HEK293 (cell line): ENCODE data around the gene CHGA.

Source experiments
- CTCF ChIA-PET: fragments of 350-600 bp; formaldehyde crosslinking; extraction: SDS; loops from one replicate; lab custom pipeline; 2021; ENCODE audit warnings: antibody characterized with exemption; lab: Yijun Ruan, JAX
- POLR2A ChIA-PET: fragments of 300-600 bp; formaldehyde crosslinking; extraction: SDS; loops from one replicate; lab custom pipeline; 2020; ENCODE audit warnings: antibody characterized with exemption, inconsistent platforms; lab: Yijun Ruan, JAX
- H3K27ac ChIP-seq: fragments of 200-500 bp; sonication (Bioruptor generic); 2 replicates; pipeline ENCODE4 v1.5.1; 2014; ENCODE audit warnings: low read depth, low read length, control low read depth, inconsistent platforms; ENCODE audit errors: extremely low read depth
- H3K36me3 ChIP-seq, 2 experiments: fragments of 200-500 bp in 1 of 2; sonication (Bioruptor generic) in 1 of 2; 1 replicate in 1 of 2; 2 replicates in 1 of 2; pipeline ENCODE4 v1.5.1; 2014 to 2017; ENCODE audit warnings: inconsistent platforms in 2 of 2, low read length in 2 of 2; ENCODE audit not compliant: control insufficient read depth in 2 of 2, insufficient read depth in 1 of 2
- H3K4me1 ChIP-seq: fragments of 200-500 bp; sonication (Bioruptor generic); 2 replicates; pipeline ENCODE4 v1.5.1; 2014; ENCODE audit warnings: mild to moderate bottlenecking, low read length, inconsistent platforms; ENCODE audit not compliant: control insufficient read depth, insufficient read depth
- H3K4me3 ChIP-seq: 2 replicates; pipeline ENCODE4 v1.5.1; 2011; ENCODE audit warnings: low read depth, mild to moderate bottlenecking, control low read depth, low read length, moderate library complexity
- H3K9me3 ChIP-seq: fragments of 200-500 bp; sonication (Bioruptor generic); 2 replicates; pipeline ENCODE4 v1.5.1; 2014; ENCODE audit warnings: low read depth, low read length, inconsistent platforms; ENCODE audit not compliant: control insufficient read depth, insufficient read depth
- GLI2 ChIP-seq: fragments of 450-650 bp; formaldehyde crosslinking; IDR thresholded peaks from 2 replicates; pipeline ENCODE4; 2017; ENCODE audit warnings: missing biosample characterization, missing genetic modification characterization, low read depth, borderline replicate concordance
- INSM2 ChIP-seq: fragments of 450-650 bp; formaldehyde crosslinking; IDR thresholded peaks from 2 replicates; pipeline ENCODE4 v1.5.1; 2016; ENCODE audit warnings: missing biosample characterization, missing genetic modification characterization
- KLF9 ChIP-seq: fragments of 450-650 bp; formaldehyde crosslinking; IDR thresholded peaks from 2 replicates; pipeline ENCODE4 v1.5.1; 2016; ENCODE audit warnings: missing biosample characterization, missing genetic modification characterization, low read depth
- PRDM2 ChIP-seq: fragments of 450-650 bp; formaldehyde crosslinking; IDR thresholded peaks from 2 replicates; pipeline ENCODE4 v1.5.1; 2016; ENCODE audit warnings: missing biosample characterization, missing genetic modification characterization, borderline replicate concordance
- SCRT2 ChIP-seq: fragments of 450-650 bp; formaldehyde crosslinking; IDR thresholded peaks from 2 replicates; pipeline ENCODE4 v1.5.1; 2016; ENCODE audit warnings: missing biosample characterization, missing genetic modification characterization
- ZNF10 ChIP-seq: fragments of 450-650 bp; formaldehyde crosslinking; IDR thresholded peaks from 2 replicates; pipeline ENCODE4 v1.5.1; 2017; ENCODE audit warnings: missing biosample characterization, missing genetic modification characterization
- ZNF292 ChIP-seq: fragments of 450-650 bp; formaldehyde crosslinking; IDR thresholded peaks from 2 replicates; pipeline ENCODE4 v1.5.1; 2016; ENCODE audit warnings: low read depth, missing biosample characterization, missing genetic modification characterization, borderline replicate concordance
- ZNF362 ChIP-seq: fragments of 450-650 bp; formaldehyde crosslinking; IDR thresholded peaks from 2 replicates; pipeline ENCODE4 v1.5.1; 2016; ENCODE audit warnings: missing biosample characterization, missing genetic modification characterization
- ZNF404 ChIP-seq: fragments of 450-650 bp; formaldehyde crosslinking; IDR thresholded peaks from 2 replicates; pipeline ENCODE4 v1.5.1; 2017; ENCODE audit warnings: missing biosample characterization, missing genetic modification characterization
- ZNF426 ChIP-seq: fragments of 450-650 bp; formaldehyde crosslinking; IDR thresholded peaks from 2 replicates; pipeline ENCODE4 v1.5.1; 2017; ENCODE audit warnings: missing biosample characterization, missing genetic modification characterization, mild to moderate bottlenecking, inconsistent platforms, moderate library complexity
- ZNF600 ChIP-seq: fragments of 450-650 bp; formaldehyde crosslinking; IDR thresholded peaks from 2 replicates; pipeline ENCODE4 v1.5.1; 2016; ENCODE audit warnings: missing biosample characterization, missing genetic modification characterization
- ZNF664 ChIP-seq: fragments of 450-650 bp; formaldehyde crosslinking; IDR thresholded peaks from 2 replicates; pipeline ENCODE4 v1.5.1; 2016; ENCODE audit warnings: missing biosample characterization, missing genetic modification characterization
- ZNF704 ChIP-seq: fragments of 450-650 bp; formaldehyde crosslinking; IDR thresholded peaks from 2 replicates; pipeline ENCODE4 v1.5.1; 2016; ENCODE audit warnings: missing biosample characterization, missing genetic modification characterization
- ZNF76 ChIP-seq: fragments of 450-650 bp; formaldehyde crosslinking; IDR thresholded peaks from 2 replicates; pipeline ENCODE4; 2016; ENCODE audit warnings: low read depth, missing biosample characterization, missing genetic modification characterization, borderline replicate concordance
- ZNF837 ChIP-seq: fragments of 450-650 bp; formaldehyde crosslinking; IDR thresholded peaks from 2 replicates; pipeline ENCODE4 v1.5.1; 2016; ENCODE audit warnings: missing biosample characterization, missing genetic modification characterization
- ZSCAN30 ChIP-seq: fragments of 450-650 bp; IDR thresholded peaks from 2 replicates; pipeline ENCODE4 v1.5.1; 2018; ENCODE audit warnings: missing biosample characterization, mild to moderate bottlenecking, missing genetic modification characterization, moderate library complexity
- ZSCAN4 ChIP-seq: fragments of 450-650 bp; formaldehyde crosslinking; IDR thresholded peaks from 2 replicates; pipeline ENCODE4 v1.5.1; 2017; ENCODE audit warnings: missing biosample characterization, missing genetic modification characterization
- TF ChIP-seq, protein P1 (sequence below): fragments of 450-650 bp; formaldehyde crosslinking; conservative IDR thresholded peaks from 2 replicates; pipeline ENCODE4 v1.5.1; 2016; ENCODE audit warnings: low read depth, missing biosample characterization, missing genetic modification characterization
- TF ChIP-seq, protein P2 (sequence below): fragments of 450-650 bp; formaldehyde crosslinking; optimal IDR thresholded peaks from 2 replicates; pipeline ENCODE3; 2016; ENCODE audit warnings: missing biosample characterization, mild to moderate bottlenecking, missing genetic modification characterization

CHGA gene

GRCh38 chr14:92951261-92951660 lies 28.3 kb downstream of the CHGA start (continued):
- TF ChIP-seq ZNF362 (tag by site-specific recombination) (no peak), INSM2 (tag by site-specific recombination) (no peak), ZNF404 (tag by site-specific recombination) (no peak), ZNF426 (tag by site-specific recombination) (no peak)
- TF ChIP-seq, protein P1, sequence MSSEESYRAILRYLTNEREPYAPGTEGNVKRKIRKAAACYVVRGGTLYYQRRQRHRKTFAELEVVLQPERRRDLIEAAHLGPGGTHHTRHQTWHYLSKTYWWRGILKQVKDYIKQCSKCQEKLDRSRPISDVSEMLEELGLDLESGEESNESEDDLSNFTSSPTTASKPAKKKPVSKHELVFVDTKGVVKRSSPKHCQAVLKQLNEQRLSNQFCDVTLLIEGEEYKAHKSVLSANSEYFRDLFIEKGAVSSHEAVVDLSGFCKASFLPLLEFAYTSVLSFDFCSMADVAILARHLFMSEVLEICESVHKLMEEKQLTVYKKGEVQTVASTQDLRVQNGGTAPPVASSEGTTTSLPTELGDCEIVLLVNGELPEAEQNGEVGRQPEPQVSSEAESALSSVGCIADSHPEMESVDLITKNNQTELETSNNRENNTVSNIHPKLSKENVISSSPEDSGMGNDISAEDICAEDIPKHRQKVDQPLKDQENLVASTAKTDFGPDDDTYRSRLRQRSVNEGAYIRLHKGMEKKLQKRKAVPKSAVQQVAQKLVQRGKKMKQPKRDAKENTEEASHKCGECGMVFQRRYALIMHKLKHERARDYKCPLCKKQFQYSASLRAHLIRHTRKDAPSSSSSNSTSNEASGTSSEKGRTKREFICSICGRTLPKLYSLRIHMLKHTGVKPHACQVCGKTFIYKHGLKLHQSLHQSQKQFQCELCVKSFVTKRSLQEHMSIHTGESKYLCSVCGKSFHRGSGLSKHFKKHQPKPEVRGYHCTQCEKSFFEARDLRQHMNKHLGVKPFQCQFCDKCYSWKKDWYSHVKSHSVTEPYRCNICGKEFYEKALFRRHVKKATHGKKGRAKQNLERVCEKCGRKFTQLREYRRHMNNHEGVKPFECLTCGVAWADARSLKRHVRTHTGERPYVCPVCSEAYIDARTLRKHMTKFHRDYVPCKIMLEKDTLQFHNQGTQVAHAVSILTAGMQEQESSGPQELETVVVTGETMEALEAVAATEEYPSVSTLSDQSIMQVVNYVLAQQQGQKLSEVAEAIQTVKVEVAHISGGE (tag by site-specific recombination): no peak

GRCh38 chr14:92951912-92952471 lies 29.0 kb downstream of the CHGA start:
- ChIA-PET POLR2A (interaction anchor here (1.1 kb wide), 1 partner anchor 187 kb away, joined by 3 read pairs; no protein-coding TSS in a partner anchor), CTCF (interaction anchor here (0.6 to 2.1 kb wide), 26 partner anchors 14 to 1560 kb away, joined by 3 to 19 read pairs (median 4); partner anchors contain the start of genes GON7, ITPK1 and UBR7)
- H3K27ac ChIP-seq: no peak overlapping the region
- TF ChIP-seq KLF9 (tag by site-specific recombination) (no peak), ZNF292 (tag by site-specific recombination) (no peak), PRDM2 (tag by site-specific recombination) (no peak), ZSCAN30 (tag by site-specific recombination) (peak; percentile 82; the same call in 1 of the 2 replicates), ZNF704 (tag by site-specific recombination) (no peak), ZSCAN4 (tag by site-specific recombination) (no peak), ZNF76 (tag by site-specific recombination) (no peak), ZNF10 (tag by site-specific recombination) (no peak), ZNF600 (no peak), GLI2 (tag by site-specific recombination) (no peak), ZNF664 (no peak), ZNF837 (tag by site-specific recombination) (no peak), SCRT2 (tag by site-specific recombination) (peak; percentile 70)
- TF ChIP-seq, protein P2, sequence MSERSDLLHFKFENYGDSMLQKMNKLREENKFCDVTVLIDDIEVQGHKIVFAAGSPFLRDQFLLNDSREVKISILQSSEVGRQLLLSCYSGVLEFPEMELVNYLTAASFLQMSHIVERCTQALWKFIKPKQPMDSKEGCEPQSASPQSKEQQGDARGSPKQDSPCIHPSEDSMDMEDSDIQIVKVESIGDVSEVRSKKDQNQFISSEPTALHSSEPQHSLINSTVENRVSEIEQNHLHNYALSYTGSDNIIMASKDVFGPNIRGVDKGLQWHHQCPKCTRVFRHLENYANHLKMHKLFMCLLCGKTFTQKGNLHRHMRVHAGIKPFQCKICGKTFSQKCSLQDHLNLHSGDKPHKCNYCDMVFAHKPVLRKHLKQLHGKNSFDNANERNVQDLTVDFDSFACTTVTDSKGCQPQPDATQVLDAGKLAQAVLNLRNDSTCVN (tag by site-specific recombination): no peak

More at GRCh38 chr14:92951912-92952471, 29.0 kb downstream of the CHGA start:
- Histone ChIP-seq H3K4me3 (no peak overlapping the region), H3K9me3 (no peaks in the 10 kb centered on the region), H3K4me1 (no peaks in the 10 kb centered on the region), H3K36me3 (peaks cover 4 to 28% of the 10 kb centered on the region in 2 experiments; a peak in 2 of 3 replicates)
